A549 (cell line): ENCODE results near the gene LARP1B. TPM values are rescaled to one million over a fixed set of nuclear protein-coding genes. Genes with fewer than 3 reads are reported as not detected.

Experiments used
- ATAC-seq, 2 experiments: fragments of 200-7000 bp in 1 of 2; fragments of >200 bp in 1 of 2; cut with Nextera tagmentation in 1 of 2; cut with Tn5 transposase in 1 of 2; 3 replicates each; pipeline versions ENCODE4 v1.8.0 to v1.9.1; 2018 to 2020; ENCODE audit warnings: mild to moderate bottlenecking in 1 of 2, moderate library complexity in 1 of 2
- CTCF ChIA-PET: fragments of 300-600 bp; sonication (Branson Sonifier 250); formaldehyde crosslinking; extraction: SDS; loops from one replicate; lab custom pipeline; 2021; ENCODE audit warnings: antibody characterized with exemption, inconsistent platforms; lab: Yijun Ruan, JAX
- POLR2A ChIA-PET: fragments of 350-600 bp; formaldehyde crosslinking; extraction: SDS; loops from one replicate; lab custom pipeline; 2021; ENCODE audit warnings: antibody characterized with exemption, inconsistent platforms; lab: Yijun Ruan, JAX
- DNase-seq, 2 experiments: peaks; one replicate each; pipeline versions ENCODE4 v3.0.0 to v3.0.0-alpha.2; 2011 to 2016; ENCODE audit warnings: low read depth in 1 of 2, low spot score in 1 of 2
- FAIRE-seq: peaks from 2 replicates; lab custom pipeline; 2011; peaks lifted over from hg19 to GRCh38; lab: Jason Lieb, UNC
- H3K27ac ChIP-seq, 2 experiments: fragments of >200 bp; sonication (Bioruptor Twin); formaldehyde crosslinking; 3 replicates each; pipeline ENCODE4 v1.5.1; 2016 to 2017
- H3K4me1 ChIP-seq: fragments of >200 bp; sonication (Bioruptor Twin); formaldehyde crosslinking; 3 replicates; pipeline ENCODE4 v1.6.1; 2016
- H3K4me2 ChIP-seq: fragments of >200 bp; sonication (Bioruptor Twin); formaldehyde crosslinking; 3 replicates; pipeline ENCODE4 v1.6.1; 2016
- H3K4me3 ChIP-seq: fragments of >200 bp; sonication (Bioruptor Twin); formaldehyde crosslinking; 3 replicates; pipeline ENCODE4 v1.5.1; 2016
- H3K9me3 ChIP-seq: fragments of >200 bp; sonication (Bioruptor Twin); formaldehyde crosslinking; 3 replicates; pipeline ENCODE4 v1.6.1; 2016
- BHLHE40 ChIP-seq: IDR thresholded peaks from 2 replicates; pipeline ENCODE4 v1.6.1; 2012; ENCODE audit warnings: low read depth, low read length, inconsistent platforms
- CBX2 ChIP-seq: fragments of 200-600 bp; sonication (generic); IDR thresholded peaks from 2 replicates; pipeline ENCODE4 v1.6.1; 2016; ENCODE audit warnings: low read depth, mild to moderate bottlenecking, borderline replicate concordance
- CHD4 ChIP-seq: fragments of 200-600 bp; sonication (generic); IDR thresholded peaks from 2 replicates; pipeline ENCODE4 v1.6.1; 2016; ENCODE audit warnings: antibody characterized with exemption, mild to moderate bottlenecking, borderline replicate concordance
- FOSL2 ChIP-seq, 2 experiments: fragments of 450-650 bp in 1 of 2; fragments of >200 bp in 1 of 2; sonication (Bioruptor Twin) in 1 of 2; formaldehyde crosslinking; IDR thresholded peaks; 2 replicates each; pipeline versions ENCODE4 v1.5.0 to v1.6.1; 2016 to 2020; ENCODE audit warnings: mild to moderate bottlenecking in 1 of 2, moderate library complexity in 1 of 2
- GATA3 ChIP-seq: IDR thresholded peaks from 2 replicates; pipeline ENCODE4 v1.6.1; 2012; ENCODE audit warnings: borderline replicate concordance
- HOXB13 ChIP-seq: fragments of 250-450 bp; sonication (Bioruptor Pico); IDR thresholded peaks from 2 replicates; pipeline ENCODE4 v1.5.0; 2020; ENCODE audit warnings: low read depth, mild to moderate bottlenecking, moderate library complexity
- JUNB ChIP-seq: fragments of >200 bp; sonication (Bioruptor Twin); formaldehyde crosslinking; IDR thresholded peaks from 2 replicates; pipeline ENCODE4 v1.6.1; 2016
- KDM1A ChIP-seq: fragments of 200-600 bp; sonication (generic); IDR thresholded peaks from 2 replicates; pipeline ENCODE4 v1.6.1; 2016; ENCODE audit warnings: low read depth, mild to moderate bottlenecking
- MYC ChIP-seq: IDR thresholded peaks from 2 replicates; pipeline ENCODE4 v1.6.1; 2012; ENCODE audit warnings: mild to moderate bottlenecking, inconsistent platforms, low read length, improper control_type of control experiment, borderline replicate concordance
- NR3C1 ChIP-seq: fragments of >200 bp; sonication (Bioruptor Twin); formaldehyde crosslinking; IDR thresholded peaks from 3 replicates; pipeline ENCODE4 v1.6.1; 2017
- POLR2AphosphoS2 ChIP-seq: conservative IDR thresholded peaks from 2 replicates; pipeline ENCODE4 v1.6.1; 2012; ENCODE audit warnings: low read length, improper control_type of control experiment, inconsistent platforms
- RAD21 ChIP-seq, 2 experiments: fragments of >200 bp in 1 of 2; sonication (Bioruptor Twin) in 1 of 2; formaldehyde crosslinking in 1 of 2; IDR thresholded peaks in 1 of 2; conservative IDR thresholded peaks in 1 of 2; 2 replicates in 1 of 2; 3 replicates in 1 of 2; pipeline ENCODE4 v1.6.1; 2012 to 2018; ENCODE audit warnings: inconsistent platforms in 1 of 2
- RFX5 ChIP-seq: fragments of 450-650 bp; IDR thresholded peaks from 2 replicates; pipeline ENCODE4 v1.7.1; 2014; ENCODE audit warnings: antibody characterized with exemption, mild to moderate bottlenecking, moderate library complexity
- RNF2 ChIP-seq: fragments of 200-600 bp; sonication (generic); IDR thresholded peaks from 2 replicates; pipeline ENCODE4 v1.6.1; 2016; ENCODE audit warnings: low read depth, mild to moderate bottlenecking, antibody characterized with exemption, moderate library complexity, borderline replicate concordance
- SMC3 ChIP-seq: fragments of >200 bp; sonication (Bioruptor Twin); formaldehyde crosslinking; IDR thresholded peaks from 3 replicates; pipeline ENCODE4 v1.6.1; 2018; ENCODE audit warnings: inconsistent platforms
- SREBF2 ChIP-seq: fragments of 450-650 bp; IDR thresholded peaks from 2 replicates; pipeline ENCODE4 v1.6.1; 2014; ENCODE audit warnings: mild to moderate bottlenecking, moderate library complexity
- TFCP2L1 ChIP-seq: fragments of 250-450 bp; sonication (Bioruptor Pico); IDR thresholded peaks from 2 replicates; pipeline ENCODE4 v1.5.0; 2021; ENCODE audit warnings: mild to moderate bottlenecking
- ZC3H11A ChIP-seq: fragments of 450-650 bp; IDR thresholded peaks from 2 replicates; pipeline ENCODE4 v1.6.1; 2014; ENCODE audit warnings: antibody characterized with exemption, mild to moderate bottlenecking
- ZFP36 ChIP-seq: fragments of 450-650 bp; IDR thresholded peaks from 2 replicates; pipeline ENCODE4 v1.6.1; 2014; ENCODE audit warnings: borderline replicate concordance; ENCODE audit not compliant: partially characterized antibody
- ZNF302 ChIP-seq: fragments of 250-450 bp; sonication (Bioruptor Pico); IDR thresholded peaks from 2 replicates; pipeline ENCODE4 v1.9.0; 2021; ENCODE audit warnings: inconsistent platforms, mild to moderate bottlenecking, moderate library complexity
- ZSCAN20 ChIP-seq: fragments of 250-450 bp; sonication (Bioruptor Pico); IDR thresholded peaks from 2 replicates; pipeline ENCODE4 v1.8.0; 2022; ENCODE audit warnings: mild to moderate bottlenecking, moderate library complexity
- WGBS: methylation state at CpG from one replicate; pipeline ENCODE4 v1.1.6; 2017; ENCODE audit errors: missing lambda C conversion rate; 5-methylcytosine and 5-hydroxymethylcytosine counted together
- polyA plus RNA-seq, 4 experiments: library from polyadenylated mRNA; depleted of rRNA in 3 of 4; stranded (reverse); fragments of >200 nt; fragmentation: RNase III in 1 of 4; extraction: RNeasy Plus Mini Kit Qiagen cat#74134 plus additional on column Dnase treatment in 1 of 4; gene quantifications; 2 replicates in 3 of 4; 3 replicates in 1 of 4; pipeline ENCODE4 v1.2.3, GENCODE V29; 2011 to 2017
- TF ChIP-seq, protein P1 (sequence below): fragments of 150-350 bp; IDR thresholded peaks from 2 replicates; pipeline ENCODE4 v1.6.1; 2014; ENCODE audit warnings: low read depth, mild to moderate bottlenecking, low read length
- TF ChIP-seq, protein P2 (sequence below): fragments of 450-650 bp; IDR thresholded peaks from 2 replicates; pipeline ENCODE4 v1.6.1; 2014; ENCODE audit warnings: antibody characterized with exemption
- TF ChIP-seq, protein P3 (sequence below): fragments of 200-600 bp; sonication (generic); IDR thresholded peaks from 2 replicates; pipeline ENCODE4 v1.6.1; 2016; ENCODE audit warnings: antibody characterized with exemption, mild to moderate bottlenecking, moderate library complexity
- TF ChIP-seq, protein P4 (sequence below): fragments of >200 bp; sonication (Bioruptor Twin); formaldehyde crosslinking; IDR thresholded peaks from 3 replicates; pipeline ENCODE4 v1.6.1; 2016
- TF ChIP-seq, protein P5 (sequence below): IDR thresholded peaks from 2 replicates; pipeline ENCODE4 v1.6.1; 2012

LARP1B gene
- polyA plus RNA-seq, 2 of the 4 experiments (the other 2 are of a cell fraction), result 8.6 to 25.6 TPM

DNA sequence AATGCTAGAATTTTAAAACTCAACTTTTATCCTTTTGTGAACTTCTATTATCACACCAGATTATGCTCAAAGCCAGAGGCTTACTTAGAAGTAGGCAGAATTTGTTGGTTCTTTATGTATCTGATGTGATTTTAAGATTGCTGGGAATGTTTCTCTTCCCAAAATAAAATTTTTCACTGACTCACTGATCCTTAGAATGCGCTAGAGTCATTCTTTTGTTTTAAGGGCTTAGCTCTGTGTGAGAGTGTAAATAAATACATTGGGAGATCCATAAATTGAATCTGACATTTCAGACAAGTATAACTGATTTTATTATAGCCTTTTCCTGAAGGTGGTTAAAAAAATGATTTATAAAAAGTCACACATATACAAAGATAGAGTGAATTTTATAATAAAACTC lies 101.3 kb downstream of the LARP1B start:
- peak overlapping the region; percentile 70; the same call in 2 of the 3 replicates for H3K4me2 ChIP-seq
- no peak overlapping the region for H3K4me3 ChIP-seq
- FAIRE-seq, result no peak
- POLR2A ChIA-PET, result no interaction called here
- TF ChIP-seq, protein P1, sequence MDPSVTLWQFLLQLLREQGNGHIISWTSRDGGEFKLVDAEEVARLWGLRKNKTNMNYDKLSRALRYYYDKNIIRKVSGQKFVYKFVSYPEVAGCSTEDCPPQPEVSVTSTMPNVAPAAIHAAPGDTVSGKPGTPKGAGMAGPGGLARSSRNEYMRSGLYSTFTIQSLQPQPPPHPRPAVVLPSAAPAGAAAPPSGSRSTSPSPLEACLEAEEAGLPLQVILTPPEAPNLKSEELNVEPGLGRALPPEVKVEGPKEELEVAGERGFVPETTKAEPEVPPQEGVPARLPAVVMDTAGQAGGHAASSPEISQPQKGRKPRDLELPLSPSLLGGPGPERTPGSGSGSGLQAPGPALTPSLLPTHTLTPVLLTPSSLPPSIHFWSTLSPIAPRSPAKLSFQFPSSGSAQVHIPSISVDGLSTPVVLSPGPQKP, result no peak
- TF ChIP-seq RNF2, result no peak
- TF ChIP-seq SREBF2, result no peak
- no peak for TF ChIP-seq RFX5
- no peak for TF ChIP-seq HOXB13 (CRISPR knock-in tag)
- TF ChIP-seq ZNF302 (CRISPR knock-in tag), result no peak
- TF ChIP-seq RAD21 (conservative IDR thresholded peaks at IDR 0.05 in 1 of 2, IDR thresholded peaks at IDR 0.05 in 1 of 2), result no peak
- no peak for TF ChIP-seq TFCP2L1 (CRISPR knock-in tag)
- TF ChIP-seq, protein P2, sequence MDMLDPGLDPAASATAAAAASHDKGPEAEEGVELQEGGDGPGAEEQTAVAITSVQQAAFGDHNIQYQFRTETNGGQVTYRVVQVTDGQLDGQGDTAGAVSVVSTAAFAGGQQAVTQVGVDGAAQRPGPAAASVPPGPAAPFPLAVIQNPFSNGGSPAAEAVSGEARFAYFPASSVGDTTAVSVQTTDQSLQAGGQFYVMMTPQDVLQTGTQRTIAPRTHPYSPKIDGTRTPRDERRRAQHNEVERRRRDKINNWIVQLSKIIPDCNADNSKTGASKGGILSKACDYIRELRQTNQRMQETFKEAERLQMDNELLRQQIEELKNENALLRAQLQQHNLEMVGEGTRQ, result no peak
- no peak for TF ChIP-seq BHLHE40
- TF ChIP-seq KDM1A, result no peak
- TF ChIP-seq, protein P3, sequence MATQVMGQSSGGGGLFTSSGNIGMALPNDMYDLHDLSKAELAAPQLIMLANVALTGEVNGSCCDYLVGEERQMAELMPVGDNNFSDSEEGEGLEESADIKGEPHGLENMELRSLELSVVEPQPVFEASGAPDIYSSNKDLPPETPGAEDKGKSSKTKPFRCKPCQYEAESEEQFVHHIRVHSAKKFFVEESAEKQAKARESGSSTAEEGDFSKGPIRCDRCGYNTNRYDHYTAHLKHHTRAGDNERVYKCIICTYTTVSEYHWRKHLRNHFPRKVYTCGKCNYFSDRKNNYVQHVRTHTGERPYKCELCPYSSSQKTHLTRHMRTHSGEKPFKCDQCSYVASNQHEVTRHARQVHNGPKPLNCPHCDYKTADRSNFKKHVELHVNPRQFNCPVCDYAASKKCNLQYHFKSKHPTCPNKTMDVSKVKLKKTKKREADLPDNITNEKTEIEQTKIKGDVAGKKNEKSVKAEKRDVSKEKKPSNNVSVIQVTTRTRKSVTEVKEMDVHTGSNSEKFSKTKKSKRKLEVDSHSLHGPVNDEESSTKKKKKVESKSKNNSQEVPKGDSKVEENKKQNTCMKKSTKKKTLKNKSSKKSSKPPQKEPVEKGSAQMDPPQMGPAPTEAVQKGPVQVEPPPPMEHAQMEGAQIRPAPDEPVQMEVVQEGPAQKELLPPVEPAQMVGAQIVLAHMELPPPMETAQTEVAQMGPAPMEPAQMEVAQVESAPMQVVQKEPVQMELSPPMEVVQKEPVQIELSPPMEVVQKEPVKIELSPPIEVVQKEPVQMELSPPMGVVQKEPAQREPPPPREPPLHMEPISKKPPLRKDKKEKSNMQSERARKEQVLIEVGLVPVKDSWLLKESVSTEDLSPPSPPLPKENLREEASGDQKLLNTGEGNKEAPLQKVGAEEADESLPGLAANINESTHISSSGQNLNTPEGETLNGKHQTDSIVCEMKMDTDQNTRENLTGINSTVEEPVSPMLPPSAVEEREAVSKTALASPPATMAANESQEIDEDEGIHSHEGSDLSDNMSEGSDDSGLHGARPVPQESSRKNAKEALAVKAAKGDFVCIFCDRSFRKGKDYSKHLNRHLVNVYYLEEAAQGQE, result no peak
- no peak for TF ChIP-seq MYC
- TF ChIP-seq ZSCAN20 (CRISPR knock-in tag), result no peak
- TF ChIP-seq, all 56 proteins: peak for 0
- DNase-seq (no peak), ATAC-seq (no peak)
- Histone ChIP-seq H3K4me1 (peaks cover 29% of the 10 kb centered on the region), H3K27ac (no peak overlapping the region), H3K9me3 (no peaks in the 10 kb centered on the region)
- CTCF ChIA-PET, result no interaction called here
- WGBS, result 75% methylated on average over 1 of the region's 1 CpG

DNA sequence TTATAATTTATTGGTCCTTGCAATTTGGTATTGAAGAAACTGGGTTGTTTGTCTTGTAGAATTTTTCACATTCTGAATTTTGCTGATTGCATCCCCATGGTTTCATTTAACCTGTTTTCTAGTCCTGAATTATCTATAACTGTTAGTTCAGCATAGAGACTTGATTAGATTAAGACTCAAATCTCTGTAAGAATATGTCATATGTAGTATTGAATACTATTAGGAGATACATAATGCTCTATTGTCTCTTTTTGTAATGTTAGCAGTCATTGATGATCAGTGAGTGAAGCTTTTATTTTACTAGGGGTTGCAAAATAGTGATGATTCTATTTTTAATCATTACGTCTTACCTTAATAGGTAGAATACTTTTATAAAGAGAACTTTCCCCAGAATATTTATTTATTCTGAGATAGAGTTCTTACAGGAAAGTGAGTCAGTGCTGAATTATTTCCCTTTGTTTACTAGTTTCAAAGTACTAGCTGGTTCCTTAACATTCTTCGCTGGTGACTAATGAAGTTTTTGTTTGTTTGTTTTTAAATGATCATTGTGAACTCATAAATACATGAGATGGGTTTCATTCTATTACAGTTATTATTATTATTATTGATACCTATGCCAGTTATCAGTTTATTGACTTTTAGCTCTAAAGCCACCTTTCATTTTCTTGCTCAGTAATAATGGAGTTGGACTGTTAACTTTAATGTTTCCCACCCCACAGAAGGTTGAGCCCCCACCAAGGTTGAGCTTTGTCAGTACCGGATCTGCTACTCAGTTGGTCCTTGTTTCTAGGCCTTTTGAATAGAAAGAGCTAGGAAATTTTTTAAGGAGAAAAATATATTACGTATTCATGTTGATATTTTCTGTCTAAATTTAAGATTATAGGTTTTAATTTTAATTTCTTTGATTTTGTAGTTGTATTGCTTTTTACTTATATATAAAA lies 102.3 kb downstream of the LARP1B start:
- POLR2A ChIA-PET, result no interaction called here
- peak overlapping the region; percentile 2 to 38; a peak in 2 of 6 replicates for H3K27ac ChIP-seq
- 23% methylated on average over 4 of the region's 4 CpGs for WGBS
- TF ChIP-seq, protein P4, sequence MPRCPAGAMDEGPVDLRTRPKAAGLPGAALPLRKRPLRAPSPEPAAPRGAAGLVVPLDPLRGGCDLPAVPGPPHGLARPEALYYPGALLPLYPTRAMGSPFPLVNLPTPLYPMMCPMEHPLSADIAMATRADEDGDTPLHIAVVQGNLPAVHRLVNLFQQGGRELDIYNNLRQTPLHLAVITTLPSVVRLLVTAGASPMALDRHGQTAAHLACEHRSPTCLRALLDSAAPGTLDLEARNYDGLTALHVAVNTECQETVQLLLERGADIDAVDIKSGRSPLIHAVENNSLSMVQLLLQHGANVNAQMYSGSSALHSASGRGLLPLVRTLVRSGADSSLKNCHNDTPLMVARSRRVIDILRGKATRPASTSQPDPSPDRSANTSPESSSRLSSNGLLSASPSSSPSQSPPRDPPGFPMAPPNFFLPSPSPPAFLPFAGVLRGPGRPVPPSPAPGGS, result no peak
- TF ChIP-seq ZC3H11A (no peak), CHD4 (no peak), SMC3 (no peak), ZFP36 (no peak), CBX2 (no peak), GATA3 (peak; percentile 61; the same call in 1 of the 2 replicates), MYC (no peak), NR3C1 (no peak), SREBF2 (no peak), POLR2AphosphoS2 (no peak), JUNB (peak; percentile 85), FOSL2 (IDR thresholded peaks at IDR 0.05) (0 out of 2 replicates have a peak, but pooled peaks have one; percentile 40), FOSL2 (CRISPR knock-in tag; IDR thresholded peaks at IDR 0.05) (peak; percentile 89)
- TF ChIP-seq, protein P5, sequence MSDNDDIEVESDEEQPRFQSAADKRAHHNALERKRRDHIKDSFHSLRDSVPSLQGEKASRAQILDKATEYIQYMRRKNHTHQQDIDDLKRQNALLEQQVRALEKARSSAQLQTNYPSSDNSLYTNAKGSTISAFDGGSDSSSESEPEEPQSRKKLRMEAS, result no peak
- TF ChIP-seq, protein P1, result no peak

More for the DNA sequence above, 102.3 kb downstream of the LARP1B start:
- ATAC-seq, result peak in 1 of 2 experiments; percentile 78; a peak in 3 of 6 replicates
- CTCF ChIA-PET, result interaction anchor here (0.5 to 0.6 kb wide), 2 partner anchors 27 to 132 kb away, joined by 3 read pairs; no protein-coding TSS in a partner anchor
- Histone ChIP-seq H3K9me3 (no peaks in the 10 kb centered on the region), H3K4me2 (peak overlapping the region; percentile 70), H3K4me1 (peaks cover 29% of the 10 kb centered on the region), H3K4me3 (no peak overlapping the region)
- FAIRE-seq, result no peak
- peak; percentile 28 to 68 for DNase-seq
